Hepatocyte (in vitro differentiated cells): ENCODE results near the gene GPR39. TPM values are rescaled to one million over a fixed set of nuclear protein-coding genes. Genes with fewer than 3 reads are reported as not detected.

Experiments
- DNase-seq: peaks from one replicate; pipeline ENCODE4 v3.0.0-alpha.2; 2016; ENCODE audit warnings: low spot score
- H2AFZ ChIP-seq: fragments of 200-600 bp; sonication (generic); 2 replicates; pipeline ENCODE4 v1.6.0; 2016; ENCODE audit warnings: antibody characterized with exemption, mild to moderate bottlenecking
- H3K27ac ChIP-seq: fragments of 200-600 bp; sonication (generic); 2 replicates; pipeline ENCODE4 v1.5.1; 2016; ENCODE audit warnings: mild to moderate bottlenecking
- H3K27me3 ChIP-seq: fragments of 200-600 bp; sonication (generic); 2 replicates; pipeline ENCODE4 v1.6.1; 2016
- H3K36me3 ChIP-seq: fragments of 200-600 bp; sonication (generic); replicated peaks from 2 replicates; pipeline ENCODE4 v1.5.1; 2016; ENCODE audit warnings: low read depth; ENCODE audit not compliant: insufficient read depth
- H3K4me1 ChIP-seq: fragments of 200-600 bp; sonication (generic); 2 replicates; pipeline ENCODE4 v1.5.1; 2016; ENCODE audit warnings: mild to moderate bottlenecking, moderate library complexity; ENCODE audit not compliant: insufficient read depth
- H3K4me2 ChIP-seq: fragments of 200-600 bp; sonication (generic); 2 replicates; pipeline ENCODE4 v1.6.0; 2016
- H3K4me3 ChIP-seq: fragments of 200-600 bp; sonication (generic); 2 replicates; pipeline ENCODE4 v1.5.1; 2016; ENCODE audit warnings: mild to moderate bottlenecking
- H3K79me2 ChIP-seq: fragments of 200-600 bp; sonication (generic); 2 replicates; pipeline ENCODE4 v1.6.0; 2017; ENCODE audit warnings: mild to moderate bottlenecking
- H3K9me2 ChIP-seq: fragments of 200-600 bp; sonication (generic); replicated peaks from 2 replicates; pipeline ENCODE4 v1.6.0; 2017; ENCODE audit warnings: mild to moderate bottlenecking; ENCODE audit not compliant: insufficient read depth
- H3K9me3 ChIP-seq: fragments of 200-600 bp; sonication (generic); 2 replicates; pipeline ENCODE4 v1.5.1; 2016; ENCODE audit warnings: low read depth, mild to moderate bottlenecking
- H4K20me1 ChIP-seq: fragments of 200-600 bp; sonication (generic); 2 replicates; pipeline ENCODE4 v1.6.0; 2016; ENCODE audit warnings: mild to moderate bottlenecking; ENCODE audit not compliant: insufficient read depth, poor library complexity, severe bottlenecking
- EZH2 ChIP-seq: fragments of 200-600 bp; sonication (generic); IDR thresholded peaks from 2 replicates; pipeline ENCODE4 v1.6.1; 2016; ENCODE audit warnings: antibody characterized with exemption, mild to moderate bottlenecking, borderline replicate concordance
- EZH2phosphoT487 ChIP-seq: fragments of 200-600 bp; sonication (generic); IDR thresholded peaks from one replicate; pipeline ENCODE4 v1.6.1; 2018; ENCODE audit warnings: antibody characterized with exemption, mild to moderate bottlenecking, low read depth, moderate library complexity; ENCODE audit not compliant: unreplicated experiment, severe bottlenecking
- WGBS: methylation state at CpG from one replicate; pipeline ENCODE4 v1.1.6; 2016; ENCODE audit warnings: low lambda C conversion rate; ENCODE audit errors: missing lambda C conversion rate; 5-methylcytosine and 5-hydroxymethylcytosine counted together
- polyA plus RNA-seq: library from polyadenylated mRNA; unstranded; fragments of >200 nt; fragmentation: Nextera tagmentation; extraction: Ambion mirVana; gene quantifications from 2 replicates; pipeline ENCODE4 v1.2.1, GENCODE V29; 2016
- total RNA-seq: library from RNA; depleted of rRNA; stranded (reverse); fragments of >200 nt; gene quantifications from 2 replicates; pipeline ENCODE4 v1.2.3, GENCODE V29; 2014
- TF ChIP-seq, protein P1 (sequence below): fragments of 200-600 bp; sonication (generic); IDR thresholded peaks from 2 replicates; pipeline ENCODE4 v1.5.1; 2016; ENCODE audit warnings: antibody characterized with exemption, mild to moderate bottlenecking; ENCODE audit not compliant: poor library complexity

Gene GPR39
- total and polyA plus RNA-seq, 2 experiments from 2014 or later = 11.1 to 14.5 TPM

DNA sequence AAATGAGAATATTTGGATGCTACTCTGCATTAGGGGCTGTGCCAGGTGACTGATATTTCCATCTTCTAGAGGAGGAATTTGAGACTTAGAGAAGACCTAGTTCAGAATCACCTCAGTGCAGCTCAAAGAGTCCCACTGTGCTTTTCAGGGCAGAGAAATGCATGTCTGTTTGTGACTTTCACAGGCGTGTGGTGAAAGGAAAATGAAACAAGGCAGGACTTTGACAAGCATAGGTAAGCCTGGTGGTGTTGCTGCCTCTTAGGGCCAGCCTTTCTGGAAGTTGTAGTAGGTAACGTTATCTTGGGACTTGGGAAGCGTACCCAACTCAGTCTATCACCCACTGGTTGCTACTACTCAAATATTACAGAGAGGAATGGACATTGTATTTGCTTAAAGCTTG is 2.6 kb downstream of the GPR39 start:
- H3K9me2 ChIP-seq = no peaks in the 10 kb centered on the region
- no peaks in the 10 kb centered on the region for H4K20me1 ChIP-seq
- H3K36me3 ChIP-seq = no peaks in the 10 kb centered on the region
- H3K4me2 ChIP-seq = peak overlapping the region; percentile 95
- no peak for DNase-seq
- H3K4me1 ChIP-seq = peaks cover 30% of the 10 kb centered on the region
- no peaks in the 10 kb centered on the region for H3K9me3 ChIP-seq
- WGBS = 66% methylated on average over 3 of the region's 3 CpGs
- H3K79me2 ChIP-seq = peaks cover 68% of the 10 kb centered on the region
- H3K4me3 ChIP-seq = peak overlapping the region; percentile 4
- TF ChIP-seq EZH2phosphoT487 (no peak), EZH2 (no peak)
- TF ChIP-seq, protein P1, sequence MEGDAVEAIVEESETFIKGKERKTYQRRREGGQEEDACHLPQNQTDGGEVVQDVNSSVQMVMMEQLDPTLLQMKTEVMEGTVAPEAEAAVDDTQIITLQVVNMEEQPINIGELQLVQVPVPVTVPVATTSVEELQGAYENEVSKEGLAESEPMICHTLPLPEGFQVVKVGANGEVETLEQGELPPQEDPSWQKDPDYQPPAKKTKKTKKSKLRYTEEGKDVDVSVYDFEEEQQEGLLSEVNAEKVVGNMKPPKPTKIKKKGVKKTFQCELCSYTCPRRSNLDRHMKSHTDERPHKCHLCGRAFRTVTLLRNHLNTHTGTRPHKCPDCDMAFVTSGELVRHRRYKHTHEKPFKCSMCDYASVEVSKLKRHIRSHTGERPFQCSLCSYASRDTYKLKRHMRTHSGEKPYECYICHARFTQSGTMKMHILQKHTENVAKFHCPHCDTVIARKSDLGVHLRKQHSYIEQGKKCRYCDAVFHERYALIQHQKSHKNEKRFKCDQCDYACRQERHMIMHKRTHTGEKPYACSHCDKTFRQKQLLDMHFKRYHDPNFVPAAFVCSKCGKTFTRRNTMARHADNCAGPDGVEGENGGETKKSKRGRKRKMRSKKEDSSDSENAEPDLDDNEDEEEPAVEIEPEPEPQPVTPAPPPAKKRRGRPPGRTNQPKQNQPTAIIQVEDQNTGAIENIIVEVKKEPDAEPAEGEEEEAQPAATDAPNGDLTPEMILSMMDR = no peak
- peak overlapping the region; percentile 60 for H3K27ac ChIP-seq
- no peaks in the 10 kb centered on the region for H3K27me3 ChIP-seq
- H2AFZ ChIP-seq = no peak overlapping the region

DNA sequence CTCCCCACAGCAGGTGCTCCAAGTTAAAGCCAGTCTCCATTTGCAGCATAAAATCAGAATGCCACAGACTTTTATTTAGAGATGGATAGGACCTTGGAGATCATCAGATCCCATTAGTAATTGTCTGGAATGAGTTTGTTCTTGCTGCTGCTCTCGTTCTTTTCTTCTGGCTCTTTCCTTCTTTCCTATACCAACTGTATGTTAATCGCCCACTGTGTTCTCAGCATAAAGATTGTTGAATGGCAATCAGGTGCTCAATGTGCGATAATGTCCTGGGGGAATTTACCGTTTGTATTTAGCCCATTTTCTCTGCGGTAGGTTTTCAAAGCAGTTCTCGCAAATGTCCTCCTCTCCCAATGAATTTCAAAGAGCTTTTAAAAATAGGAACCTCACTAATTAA is 3.3 kb downstream of the GPR39 start:
- no peak for DNase-seq
- Histone ChIP-seq H3K4me2 (peak overlapping the region; percentile 95), H3K9me3 (no peaks in the 10 kb centered on the region), H3K4me1 (peaks cover 27% of the 10 kb centered on the region), H3K9me2 (no peaks in the 10 kb centered on the region), H3K79me2 (peaks cover 68% of the 10 kb centered on the region), H3K27me3 (no peaks in the 10 kb centered on the region), H3K36me3 (no peaks in the 10 kb centered on the region), H3K4me3 (no peak overlapping the region), H3K27ac (peak overlapping the region; percentile 60), H2AFZ (no peak overlapping the region), H4K20me1 (no peaks in the 10 kb centered on the region)
- TF ChIP-seq EZH2 (no peak), EZH2phosphoT487 (no peak)
- TF ChIP-seq, protein P1 = no peak
- 79% methylated on average over 6 of the region's 6 CpGs for WGBS

DNA sequence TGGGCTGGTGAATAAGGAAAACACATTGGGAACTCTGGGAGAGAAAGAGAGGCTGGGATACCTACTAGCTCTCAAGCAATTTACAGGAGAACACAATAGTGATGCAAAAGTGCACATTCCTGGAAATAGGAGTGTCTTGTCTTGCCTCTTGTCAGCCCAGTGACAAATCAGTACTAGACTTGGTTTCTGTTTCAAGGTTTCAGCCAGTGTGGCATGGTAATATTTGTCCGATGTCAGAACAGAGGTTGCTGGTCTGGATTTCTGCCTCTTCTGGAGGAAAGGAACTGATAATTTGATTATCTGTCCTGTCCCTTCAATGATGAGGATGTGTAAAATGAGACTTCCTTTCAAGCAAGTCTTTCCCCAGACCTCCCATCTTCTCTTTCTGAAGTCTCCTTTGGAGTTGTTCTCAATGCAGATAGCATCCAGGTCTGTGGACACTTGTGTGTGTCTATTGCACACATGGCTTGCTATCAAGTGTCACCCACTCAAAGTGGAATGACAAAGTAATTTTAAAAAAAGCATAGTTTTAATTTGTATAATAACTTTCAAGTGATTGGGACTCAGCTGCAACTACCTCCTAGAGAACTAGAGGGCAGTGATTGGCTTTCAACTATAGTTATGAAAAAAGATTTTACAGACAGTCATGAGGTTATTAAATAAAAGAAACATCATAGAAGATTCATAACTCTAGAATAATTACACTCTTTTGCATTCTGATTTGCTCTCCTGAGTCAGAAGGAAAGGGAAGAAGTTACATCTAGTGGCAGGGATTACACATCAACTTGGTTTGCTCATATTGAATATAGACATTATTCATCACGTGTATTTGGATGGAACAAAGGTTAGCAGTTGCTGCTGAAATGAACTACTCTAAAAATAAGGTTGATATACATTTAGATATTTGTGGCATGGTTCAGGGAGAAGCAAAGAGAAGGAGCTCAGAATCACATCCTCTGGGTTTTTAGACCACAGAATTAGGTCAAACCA is 4.5 kb downstream of the GPR39 start:
- Histone ChIP-seq H2AFZ (no peak overlapping the region), H3K4me1 (peaks cover 30% of the 10 kb centered on the region), H4K20me1 (no peaks in the 10 kb centered on the region), H3K27me3 (no peaks in the 10 kb centered on the region), H3K4me3 (no peak overlapping the region), H3K9me2 (no peaks in the 10 kb centered on the region), H3K9me3 (no peaks in the 10 kb centered on the region), H3K79me2 (peaks cover 79% of the 10 kb centered on the region), H3K36me3 (no peaks in the 10 kb centered on the region), H3K4me2 (peak overlapping the region; percentile 95), H3K27ac (peak overlapping the region; percentile 25)
- WGBS = 84% methylated on average over 2 of the region's 2 CpGs
- TF ChIP-seq EZH2phosphoT487 (no peak), EZH2 (no peak)
- TF ChIP-seq, protein P1 = peak; percentile 14
- DNase-seq = no peak
